HepG2 (cell line): Measurements from ENCODE around the gene CMC1. TPM values are rescaled to one million over a fixed set of nuclear protein-coding genes. Genes with fewer than 3 reads are reported as not detected.
A peak's percentile ranks its signal among the peaks of the same experiment; 100 is the strongest.

ENCODE experiments used
- ATM ChIP-seq: fragments of 450-650 bp; IDR thresholded peaks from 2 replicates; pipeline ENCODE4 v1.7.1; 2017; ENCODE audit warnings: mild to moderate bottlenecking, borderline replicate concordance
- BCLAF1 ChIP-seq: fragments of 450-650 bp; IDR thresholded peaks from 2 replicates; pipeline ENCODE4 v1.6.1; 2017; ENCODE audit warnings: mild to moderate bottlenecking
- CBX2 ChIP-seq, 2 experiments: fragments of 200-600 bp in 1 of 2; sonication (generic); formaldehyde crosslinking in 1 of 2; IDR thresholded peaks; 2 replicates each; pipeline versions ENCODE4 v1.7.0 to v1.8.1; 2018 to 2022; ENCODE audit warnings: low read depth in 2 of 2, low read length in 1 of 2, mild to moderate bottlenecking in 1 of 2, missing genetic modification reagents in 1 of 2
- ELF4 ChIP-seq: sonication (generic); formaldehyde crosslinking; IDR thresholded peaks from 2 replicates; pipeline ENCODE4 v1.5.0; 2020; ENCODE audit warnings: missing genetic modification reagents, mild to moderate bottlenecking, moderate library complexity, borderline replicate concordance
- FIP1L1 ChIP-seq: fragments of 200-400 bp; formaldehyde crosslinking; IDR thresholded peaks from 2 replicates; pipeline ENCODE4 v1.6.1; 2018; ENCODE audit warnings: low read depth, mild to moderate bottlenecking, low read length, moderate library complexity, borderline replicate concordance; ENCODE audit not compliant: insufficient read depth
- FOXK1 ChIP-seq: sonication (generic); formaldehyde crosslinking; IDR thresholded peaks from 2 replicates; pipeline ENCODE4 v1.4.0; 2020; ENCODE audit warnings: low read depth, missing genetic modification reagents, borderline replicate concordance
- HDAC6 ChIP-seq: fragments of 200-600 bp; sonication (generic); IDR thresholded peaks from 2 replicates; pipeline ENCODE4 v1.7.0; 2017; ENCODE audit warnings: mild to moderate bottlenecking, antibody characterized with exemption, low read length, low read depth
- MLX ChIP-seq: IDR thresholded peaks from 2 replicates; pipeline ENCODE4 v1.6.1; 2016
- PAX8 ChIP-seq: sonication (generic); formaldehyde crosslinking; IDR thresholded peaks from 2 replicates; pipeline ENCODE4 v1.8.0; 2022; ENCODE audit warnings: mild to moderate bottlenecking, missing genetic modification reagents, borderline replicate concordance
- PCBP1 ChIP-seq: fragments of 200-400 bp; formaldehyde crosslinking; IDR thresholded peaks from 2 replicates; pipeline ENCODE4 v1.6.1; 2017; ENCODE audit warnings: mild to moderate bottlenecking, low read depth, low read length, borderline replicate concordance
- POLR2G ChIP-seq: fragments of 200-400 bp; formaldehyde crosslinking; IDR thresholded peaks from 2 replicates; pipeline ENCODE4 v1.6.1; 2018; ENCODE audit warnings: mild to moderate bottlenecking, low read depth, low read length, moderate library complexity
- REST ChIP-seq, 2 experiments: IDR thresholded peaks; 2 replicates each; pipeline ENCODE4 v1.6.1; 2011 to 2012; ENCODE audit warnings: low read length in 2 of 2, borderline replicate concordance in 1 of 2, low read depth in 1 of 2, mild to moderate bottlenecking in 1 of 2, moderate library complexity in 1 of 2
- SP2 ChIP-seq: sonication (generic); formaldehyde crosslinking; IDR thresholded peaks from 2 replicates; pipeline ENCODE4 v1.5.1; 2020; ENCODE audit warnings: mild to moderate bottlenecking, missing genetic modification reagents
- ZNF224 ChIP-seq: sonication (generic); formaldehyde crosslinking; IDR thresholded peaks from 2 replicates; pipeline ENCODE4 v1.5.0; 2020; ENCODE audit warnings: mild to moderate bottlenecking, missing genetic modification reagents
- ZNF280D ChIP-seq: sonication (generic); formaldehyde crosslinking; IDR thresholded peaks from 2 replicates; pipeline ENCODE4 v1.5.1; 2020; ENCODE audit warnings: mild to moderate bottlenecking, missing genetic modification reagents
- ZNF569 ChIP-seq: sonication (generic); formaldehyde crosslinking; IDR thresholded peaks from 2 replicates; pipeline ENCODE4 v1.5.0; 2020; ENCODE audit warnings: mild to moderate bottlenecking, missing genetic modification reagents, moderate library complexity, borderline replicate concordance
- ZNF850 ChIP-seq: sonication (generic); formaldehyde crosslinking; conservative IDR thresholded peaks from 2 replicates; pipeline ENCODE4 v1.9.0; 2021; ENCODE audit warnings: mild to moderate bottlenecking, missing genetic modification reagents
- polyA plus RNA-seq, 8 experiments: library from polyadenylated mRNA; depleted of rRNA in 3 of 8; stranded (reverse) in 7 of 8; unstranded in 1 of 8; fragments of >200 nt; fragmentation: Illumina TruSeq in 4 of 8; extraction: Trizol in 4 of 8; gene quantifications; 2 replicates each; pipeline versions ENCODE4 v1.2.1 to v1.2.3, GENCODE V29; 2011 to 2016; ENCODE audit warnings: low read depth in 4 of 8, missing spikeins in 1 of 8, mixed read lengths in 1 of 8; ENCODE audit not compliant: insufficient read depth in 1 of 8
- total RNA-seq, 5 experiments: library from RNA; depleted of rRNA; stranded (reverse); fragments of >200 nt; fragmentation: Illumina TruSeq; extraction: Trizol; gene quantifications; 2 replicates each; pipeline ENCODE4 v1.2.3, GENCODE V29; 2016; ENCODE audit warnings: low read depth in 1 of 5

The CMC1 gene
- total and polyA plus RNA-seq, 2 of the 13 experiments (the other 11 are each of a cell fraction or from before 2014, with no cell fraction given) = 22.1 to 29.5 TPM

GRCh38 chr3:28348629-28349468 lies 107.4 kb downstream of the CMC1 start, which contains the start of the genes AZI2 and ZCWPW2 (continued):
- TF ChIP-seq ZNF280D (CRISPR knock-in tag) (peak; percentile 84), POLR2G (peak; percentile 85), SP2 (CRISPR knock-in tag) (peak; percentile 67), BCLAF1 (no peak), ZNF569 (CRISPR knock-in tag) (peak; percentile 93; the same call in 1 of the 2 replicates), FOXK1 (peak; percentile 80), ZNF850 (CRISPR knock-in tag) (no peak), CBX2 (IDR thresholded peaks at IDR 0.05; ENCODE audit: low read depth, low read length) (no peak), CBX2 (CRISPR knock-in tag; IDR thresholded peaks at IDR 0.05; ENCODE audit: low read depth) (no peak), FIP1L1 (0 out of 2 replicates have a peak, but pooled peaks have one; percentile 28), ZNF224 (CRISPR knock-in tag) (no peak), HDAC6 (no peak), PCBP1 (peak; percentile 75; the same call in 1 of the 2 replicates), REST (IDR thresholded peaks at IDR 0.05; ENCODE audit: borderline replicate concordance in 1 of 2, low read depth in 1 of 2, low read length in 2 of 2) (peak; percentile 30 to 84), ATM (no peak), PAX8 (CRISPR knock-in tag) (peak; percentile 34; the same call in 1 of the 2 replicates), ELF4 (CRISPR knock-in tag) (peak; percentile 91; the same call in 1 of the 2 replicates), MLX (CRISPR knock-in tag) (no peak)
